ENCODE results near the gene PCDHA1.
A peak's percentile ranks its signal among the peaks of the same experiment; 100 is the strongest.

Gene PCDHA1

GRCh38 chr5:140988608-140989007, 202.7 kb downstream of the PCDHA1 start:
- no peak for DNase-seq

- no peak for DNase-seq
These were observed 203.5 kb downstream of the PCDHA1 start for GRCh38 chr5:140989254-140990020.

GRCh38 chr5:140992828-140993227, 206.9 kb downstream of the PCDHA1 start:
- no peak for DNase-seq

- DNase-seq: peak in 1 of 14 donors; percentile 31
These were observed 210.1 kb downstream of the PCDHA1 start for GRCh38 chr5:140996060-140996459.

GRCh38 chr5:140998921-140999410, 213.0 kb downstream of the PCDHA1 start:
- no peak for DNase-seq

GRCh38 chr5:141001446-141001843, 215.5 kb downstream of the PCDHA1 start:
- DNase-seq: peak in 1 of 14 donors; percentile 71

GRCh38 chr5:141001844-141002604, 216.1 kb downstream of the PCDHA1 start:
- DNase-seq: peak in 5 of 14 donors; percentile 2 to 65 (median 10)

- no peak for DNase-seq
These were observed 216.6 kb downstream of the PCDHA1 start for GRCh38 chr5:141002605-141002965.

- DNase-seq: no peak
These were observed 217.1 kb downstream of the PCDHA1 start for GRCh38 chr5:141003031-141003430.

- DNase-seq: peak in 1 of 14 donors; percentile 84
These were observed 218.1 kb downstream of the PCDHA1 start for GRCh38 chr5:141003791-141004611.

- no peak for DNase-seq
These were observed 221.9 kb downstream of the PCDHA1 start for GRCh38 chr5:141007791-141008190.

GRCh38 chr5:141010047-141010793, 224.3 kb downstream of the PCDHA1 start:
- no peak for DNase-seq

GRCh38 chr5:141017943-141018342, 232.0 kb downstream of the PCDHA1 start:
- no peak for DNase-seq

GRCh38 chr5:141022384-141022783, 236.4 kb downstream of the PCDHA1 start:
- DNase-seq: no peak

- DNase-seq: no peak
These were observed 245.1 kb downstream of the PCDHA1 start for GRCh38 chr5:141031006-141031405.

GRCh38 chr5:141032626-141033025, 246.7 kb downstream of the PCDHA1 start:
- DNase-seq: no peak

GRCh38 chr5:141039061-141039460, 253.1 kb downstream of the PCDHA1 start:
- DNase-seq: no peak

GRCh38 chr5:141039517-141039916, 253.6 kb downstream of the PCDHA1 start:
- DNase-seq: no peak

- peak in 12 of 14 donors; percentile 13 to 79 (median 36) for DNase-seq
These were observed 254.3 kb downstream of the PCDHA1 start for GRCh38 chr5:141040093-141040770.

GRCh38 chr5:141040771-141041426, 255.0 kb downstream of the PCDHA1 start:
- DNase-seq: peak; percentile 60 to 98 (median 94)

- no peak for DNase-seq
These were observed 255.5 kb downstream of the PCDHA1 start for GRCh38 chr5:141041427-141041785.

Measured in C1 segment of cervical spinal cord (tissue), 14 donors.